GM18526 (cell line): Measurements from ENCODE around the gene IQCK.

Experiments used
- POLR2A ChIP-seq: IDR thresholded peaks from 3 replicates; pipeline ENCODE4 v1.6.1; 2011; ENCODE audit not compliant: insufficient read length; ENCODE audit errors: extremely low read depth

The IQCK gene

DNA sequence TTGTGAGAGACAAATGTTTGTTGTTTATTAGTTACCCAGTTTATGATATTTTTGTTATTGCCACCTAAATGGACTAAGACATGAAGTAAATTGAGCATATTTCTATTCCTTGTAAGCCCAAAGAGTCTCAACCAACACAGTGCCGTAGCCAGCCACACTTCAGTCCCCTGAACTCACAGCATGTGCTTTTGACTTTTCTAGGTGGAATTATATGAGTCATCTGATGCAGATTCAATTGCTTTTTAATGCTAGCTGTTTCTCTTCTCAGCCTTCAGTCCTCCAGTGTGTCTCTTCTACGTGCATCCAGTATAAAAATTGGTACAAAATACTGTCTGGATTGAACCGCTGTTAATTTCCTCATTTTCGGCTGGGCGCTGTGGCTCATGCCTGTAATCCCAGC lies 39.0 kb downstream of the IQCK start:
- no peak for TF ChIP-seq POLR2A

DNA sequence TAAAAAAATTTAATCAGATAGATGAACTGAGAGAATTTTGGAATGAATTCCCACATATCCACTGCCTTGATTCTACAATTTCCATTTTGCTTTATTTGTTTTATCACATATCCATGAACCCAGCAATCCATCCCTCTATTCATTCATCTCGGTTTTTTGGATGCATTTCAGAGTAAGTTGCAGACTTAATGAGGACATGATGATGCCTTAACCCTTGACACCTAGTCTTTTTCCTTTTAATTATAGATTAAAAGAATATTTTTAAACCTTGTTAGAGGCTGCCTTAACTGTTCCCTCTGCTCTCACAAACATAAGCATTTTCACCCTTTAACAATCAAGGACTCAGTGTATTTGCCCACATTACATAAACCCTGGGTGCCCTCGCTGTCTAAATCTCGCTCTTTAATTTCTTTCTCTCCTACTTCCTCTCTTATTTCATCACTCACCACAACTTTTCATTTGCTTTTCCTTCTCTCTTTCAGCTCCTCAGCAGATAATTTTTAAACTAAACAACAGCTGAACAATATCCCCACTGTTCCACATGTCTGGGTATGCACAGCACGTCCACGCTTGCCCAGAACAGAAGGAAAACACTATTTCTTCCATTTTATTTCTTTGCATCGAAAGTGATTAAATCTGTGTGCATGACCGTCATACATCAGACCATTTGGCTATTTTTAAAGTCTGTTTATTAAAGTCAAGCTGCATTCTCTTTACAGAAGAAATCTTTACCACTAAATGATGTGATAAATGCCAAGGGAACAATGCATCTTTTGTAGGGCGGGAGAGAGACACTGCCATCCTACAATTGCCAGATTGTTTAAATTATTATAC lies 39.9 kb downstream of the IQCK start:
- TF ChIP-seq POLR2A: no peak

DNA sequence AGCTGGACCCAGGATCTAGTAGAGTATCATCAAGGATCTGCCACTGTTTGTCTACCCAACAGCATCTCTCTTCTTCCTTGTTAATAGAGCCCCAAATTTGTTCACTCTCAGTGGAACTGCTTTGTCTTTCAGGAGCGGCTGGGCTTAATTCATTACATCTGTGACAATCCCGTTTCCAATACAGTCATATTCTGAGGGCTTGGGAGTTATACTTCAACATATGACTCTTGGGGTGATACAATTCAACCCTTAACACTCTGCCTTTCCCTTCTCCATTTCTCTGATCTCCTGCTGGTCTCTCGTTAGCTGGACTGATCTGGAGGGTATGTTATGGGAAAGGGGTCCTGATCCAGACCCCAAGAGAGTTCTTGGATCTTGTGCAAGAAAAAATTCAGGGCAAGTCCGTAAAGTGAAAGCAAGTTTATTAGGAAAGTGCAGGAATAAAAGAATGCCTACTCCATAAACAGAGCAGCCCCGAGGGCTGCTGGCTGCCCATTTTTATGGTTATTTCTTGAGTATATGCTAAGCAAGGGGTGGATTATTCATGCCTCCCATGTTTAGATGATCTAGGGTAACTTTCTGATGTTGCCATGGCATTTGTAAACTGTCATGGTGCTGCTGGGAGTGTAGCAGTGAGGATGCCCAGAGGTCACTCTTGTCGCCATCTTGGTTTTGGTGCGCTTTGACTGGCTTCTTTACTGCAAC lies 42.4 kb downstream of the IQCK start:
- no peak for TF ChIP-seq POLR2A

DNA sequence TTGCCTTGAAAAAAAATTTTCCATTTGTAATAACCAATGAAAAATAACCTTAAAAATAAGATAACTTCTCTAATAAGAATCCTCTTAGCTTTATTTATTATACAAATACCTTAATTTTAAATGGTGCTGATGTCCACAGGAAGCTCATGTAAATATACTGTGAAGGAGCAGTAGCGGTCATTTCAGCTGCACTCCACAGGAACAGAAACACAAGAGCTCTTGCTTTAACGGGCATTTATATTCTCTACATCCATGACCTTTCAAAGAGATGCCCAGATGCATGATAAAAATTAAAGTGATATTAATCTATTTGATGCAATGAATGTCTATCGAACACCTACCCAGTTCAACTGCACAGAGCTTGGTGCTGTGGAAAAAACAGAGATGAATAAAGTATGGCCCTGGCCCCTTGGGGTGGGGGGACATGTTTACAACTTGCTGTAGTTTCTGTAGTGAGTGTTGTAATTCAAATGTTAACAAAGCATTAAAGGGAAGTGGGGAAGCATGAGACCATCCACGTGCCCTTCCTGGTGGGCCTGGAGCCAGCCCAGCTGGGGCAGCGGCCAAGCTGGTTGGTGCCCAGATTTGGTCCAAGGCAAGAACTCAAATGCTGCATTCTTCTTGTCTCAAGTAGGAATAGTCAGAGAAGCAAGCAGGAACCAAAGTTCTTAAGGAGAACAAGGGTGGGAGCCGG lies 47.9 kb downstream of the IQCK start:
- TF ChIP-seq POLR2A: no peak

DNA sequence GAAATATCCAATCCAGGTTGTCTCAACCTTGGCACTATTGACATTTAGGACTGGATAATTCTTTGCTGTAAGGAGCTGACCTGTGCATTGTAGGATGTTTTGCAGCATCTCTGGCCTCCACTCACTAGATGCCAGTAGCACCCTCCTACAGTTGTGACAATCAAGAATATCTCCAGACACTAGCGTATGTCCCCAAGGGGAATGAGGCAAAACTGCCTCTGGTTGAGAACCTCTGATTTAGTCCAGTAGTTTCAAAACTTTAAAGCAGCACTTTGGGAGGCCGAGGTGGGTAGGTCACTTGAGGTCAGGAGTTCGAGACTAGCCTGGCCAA lies 48.4 kb downstream of the IQCK start:
- no peak for TF ChIP-seq POLR2A

DNA sequence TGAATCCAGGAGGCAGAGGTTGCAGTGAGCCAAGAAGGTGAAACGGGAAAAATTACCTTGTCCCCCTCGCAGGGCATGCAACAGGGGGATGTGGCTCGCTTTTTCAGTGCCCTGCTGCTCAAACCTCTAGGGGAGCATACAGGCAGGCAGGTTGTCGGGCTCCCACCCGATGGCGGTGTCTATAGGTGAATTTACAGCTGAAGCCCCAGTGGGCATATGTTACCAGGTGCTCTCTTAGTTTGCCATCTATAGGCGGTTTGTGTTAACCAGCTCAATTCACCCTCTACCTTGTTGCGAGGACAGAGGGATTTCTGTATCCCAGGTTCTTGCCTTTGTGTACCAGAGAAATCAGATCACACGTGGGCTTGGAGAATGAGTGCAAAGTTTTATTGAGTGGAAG lies 48.9 kb downstream of the IQCK start:
- no peak for TF ChIP-seq POLR2A

DNA sequence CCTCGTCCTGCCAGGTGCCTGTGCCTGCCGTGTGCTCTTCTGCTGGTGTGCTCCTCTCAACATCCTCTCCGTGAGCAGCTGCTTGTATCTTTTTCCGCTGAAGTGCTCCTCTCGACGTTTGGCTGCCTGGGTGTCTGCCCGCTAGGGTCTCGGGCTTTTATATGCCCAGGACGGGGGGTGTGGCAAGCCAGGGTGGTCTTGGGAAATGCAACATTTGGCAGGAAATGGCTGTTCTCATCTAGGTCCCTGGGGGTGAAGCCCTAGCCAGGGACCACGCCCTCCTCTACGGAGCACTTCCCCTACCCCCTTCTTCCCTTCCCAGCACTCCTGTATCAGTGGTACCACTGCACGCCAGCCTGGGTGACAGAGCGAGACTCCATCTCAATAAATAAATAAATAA lies 49.4 kb downstream of the IQCK start:
- TF ChIP-seq POLR2A: no peak

DNA sequence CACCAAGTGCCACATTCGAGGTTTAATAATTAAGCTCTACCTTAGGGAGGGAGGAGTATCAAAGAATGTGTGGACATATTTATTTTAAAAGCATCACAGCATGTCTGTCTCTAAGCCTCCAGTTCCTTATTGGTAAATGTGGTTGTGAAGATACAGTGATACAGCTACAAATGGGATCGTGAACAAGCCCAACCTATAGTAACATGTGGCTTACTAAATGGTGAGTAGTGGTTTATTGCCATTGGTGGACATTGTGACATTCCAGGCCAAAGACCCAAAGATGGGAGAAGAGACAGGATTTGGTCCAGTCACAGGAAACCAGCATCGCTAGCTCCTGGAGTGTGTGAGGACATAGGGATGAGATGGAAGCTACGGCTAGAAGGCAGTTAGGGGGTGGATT lies 51.2 kb downstream of the IQCK start:
- TF ChIP-seq POLR2A: no peak

DNA sequence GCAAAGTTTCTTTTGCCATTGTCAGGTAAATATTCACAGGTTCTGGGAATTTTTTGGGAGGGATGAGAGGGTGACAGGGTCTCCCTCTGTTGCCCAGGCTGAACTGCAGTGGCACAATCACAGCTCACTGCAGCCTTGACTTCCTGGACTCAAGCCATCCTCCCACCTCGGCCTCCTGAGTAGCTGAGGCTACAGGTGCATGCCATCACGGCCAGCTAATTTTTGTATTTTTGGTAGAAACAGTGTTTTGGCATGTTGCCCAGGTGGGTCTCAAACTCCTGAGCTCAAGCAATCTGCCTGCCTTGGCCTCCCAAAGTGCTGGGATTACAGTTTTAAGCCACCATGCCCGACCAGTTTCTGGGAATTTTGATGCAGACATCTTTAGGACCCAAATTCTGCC lies 53.0 kb downstream of the IQCK start:
- TF ChIP-seq POLR2A: no peak

DNA sequence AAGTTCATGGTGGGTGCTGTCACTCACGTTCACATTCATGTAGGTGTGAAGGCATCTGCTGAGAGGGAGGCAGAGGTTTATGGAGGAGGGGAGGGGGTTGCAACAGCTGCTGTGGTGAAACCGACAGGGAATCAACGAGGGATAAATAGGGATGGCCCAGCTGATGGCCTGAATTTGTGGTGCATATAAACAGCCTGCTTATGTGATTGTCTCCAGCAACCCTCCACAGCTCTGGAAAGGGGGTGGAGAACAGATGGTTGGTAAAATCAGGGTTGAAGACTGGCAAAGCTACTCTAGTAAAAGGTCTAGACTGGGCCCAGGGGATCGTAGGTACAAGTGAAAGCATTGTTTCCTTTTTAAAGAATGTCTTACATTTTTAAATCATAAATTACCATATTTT lies 53.7 kb downstream of the IQCK start:
- TF ChIP-seq POLR2A: no peak

DNA sequence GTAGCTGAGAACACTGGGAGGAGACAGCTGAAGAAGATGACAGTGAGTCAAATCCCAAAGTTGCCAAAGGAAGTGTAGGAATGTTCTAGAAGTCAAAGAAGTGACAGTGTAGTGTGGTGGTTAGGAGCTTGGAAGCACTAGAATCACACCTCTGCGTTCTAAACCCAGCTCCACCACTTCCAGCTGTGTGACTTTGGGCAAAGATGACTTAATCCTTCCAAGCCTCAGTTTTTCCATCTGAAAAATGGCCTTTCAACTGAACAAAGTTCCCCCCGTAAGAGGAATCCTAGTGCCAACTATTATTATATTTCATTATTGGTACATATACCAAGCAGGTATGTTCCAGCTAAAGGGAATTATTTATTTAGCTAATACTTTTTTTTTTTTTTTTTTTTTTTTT lies 56.0 kb downstream of the IQCK start:
- TF ChIP-seq POLR2A: no peak

DNA sequence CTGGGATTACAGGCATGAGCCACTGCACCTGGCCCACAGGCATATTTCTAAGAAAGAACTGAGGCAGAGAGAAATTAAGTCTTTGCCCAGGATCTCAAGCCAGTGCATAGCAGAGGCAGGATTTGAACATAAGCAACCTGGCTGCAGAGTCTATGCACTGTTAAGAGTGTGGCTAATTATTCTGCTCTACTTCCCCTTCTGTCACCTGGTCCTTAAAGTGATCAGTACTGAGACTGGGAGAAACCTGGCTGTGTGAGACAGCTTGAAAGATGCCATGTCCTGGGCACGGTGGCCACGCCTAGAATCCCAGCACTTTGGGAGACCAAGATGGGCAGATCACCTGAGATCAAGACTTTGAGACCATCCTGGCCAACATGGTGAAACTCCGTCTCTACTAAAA lies 58.1 kb downstream of the IQCK start:
- no peak for TF ChIP-seq POLR2A

DNA sequence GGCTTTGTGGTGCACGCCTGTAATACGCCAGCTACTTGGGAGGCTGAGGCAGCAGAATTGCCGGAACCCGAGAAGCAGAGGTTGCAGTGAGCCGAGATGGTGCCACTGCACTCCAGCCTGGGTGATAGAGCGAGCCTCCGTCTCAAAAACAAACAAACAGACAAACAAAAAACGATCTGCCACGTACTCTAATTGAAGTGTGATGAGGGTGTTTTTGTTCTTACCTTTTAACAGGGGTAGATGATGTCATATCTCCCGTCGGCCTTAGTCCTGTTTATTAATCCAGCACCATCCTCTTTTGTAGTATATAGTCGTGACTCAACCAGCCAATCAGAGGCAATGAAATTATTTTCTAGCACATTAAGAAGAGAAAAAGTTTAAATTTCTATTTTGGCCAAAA lies 58.5 kb downstream of the IQCK start:
- no peak for TF ChIP-seq POLR2A

DNA sequence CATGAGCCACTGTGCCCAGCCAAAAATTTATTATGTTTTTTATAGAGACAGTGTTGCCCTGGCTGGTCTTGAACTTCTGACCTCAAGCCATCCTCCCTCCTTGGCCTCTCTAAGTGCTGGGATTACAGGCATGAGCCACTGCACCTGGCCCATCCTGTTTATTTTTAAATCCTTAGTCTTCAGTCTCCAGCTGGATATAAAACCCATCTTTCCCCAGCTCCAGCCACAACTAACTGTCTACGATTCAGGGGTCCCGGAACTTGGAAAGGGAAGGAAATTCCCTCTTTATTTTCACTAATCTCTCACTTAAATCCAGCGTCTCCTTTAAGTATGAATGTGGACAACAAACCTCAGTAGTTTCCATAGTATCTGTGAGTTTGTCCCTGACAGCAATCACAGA lies 62.2 kb downstream of the IQCK start:
- no peak for TF ChIP-seq POLR2A

DNA sequence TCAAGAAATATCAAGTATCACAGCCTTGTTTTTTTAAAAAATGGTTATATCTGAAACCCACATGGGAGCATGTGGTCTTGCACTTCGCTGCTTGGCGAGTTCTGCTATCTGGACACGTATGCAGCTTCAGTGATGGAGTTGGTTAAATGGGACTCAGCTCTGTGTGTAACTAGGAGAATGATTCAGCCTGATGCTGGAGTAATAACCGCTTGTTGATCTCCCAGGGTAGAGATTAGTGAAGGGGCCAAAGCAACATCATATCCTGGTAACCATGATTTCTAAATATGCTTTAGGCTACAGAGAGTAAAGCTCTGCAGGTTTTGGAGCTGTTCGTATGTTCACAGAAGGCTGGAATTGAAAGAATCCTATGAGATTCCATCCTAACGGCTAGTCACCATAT lies 63.2 kb downstream of the IQCK start:
- TF ChIP-seq POLR2A: no peak
